Muscle layer of colon (tissue), 2 donors: ENCODE measurements around the gene VPS16.

Source experiments
- H3K27ac ChIP-seq: one replicate; pipeline ENCODE4 v1.7.0; 2013; ENCODE audit warnings: low read depth, mild to moderate bottlenecking, low read length, moderate library complexity
- H3K27me3 ChIP-seq, 2 donors: one replicate each; pipeline ENCODE4 v1.7.0; 2013; ENCODE audit warnings: low read length in 2 of 2, mild to moderate bottlenecking in 2 of 2; ENCODE audit not compliant: insufficient read depth in 2 of 2, control insufficient read depth in 1 of 2
- H3K36me3 ChIP-seq: one replicate; pipeline ENCODE4 v1.7.0; 2013; ENCODE audit warnings: mild to moderate bottlenecking, low read length; ENCODE audit not compliant: insufficient read depth
- H3K4me1 ChIP-seq: one replicate; pipeline ENCODE4 v1.7.0; 2013; ENCODE audit warnings: mild to moderate bottlenecking, low read length; ENCODE audit not compliant: insufficient read depth
- H3K4me3 ChIP-seq, 2 donors: one replicate each; pipeline ENCODE4 v1.7.0; 2013; ENCODE audit warnings: low read length in 2 of 2, low read depth in 1 of 2, mild to moderate bottlenecking in 1 of 2, moderate library complexity in 1 of 2
- H3K9ac ChIP-seq: one replicate; pipeline ENCODE4 v1.7.0; 2013; ENCODE audit warnings: low read length
- H3K9me3 ChIP-seq: one replicate; pipeline ENCODE4 v1.7.0; 2013; ENCODE audit warnings: mild to moderate bottlenecking, low read length
- donor health status: abdominal sarcoma.
- donor health status: Adenocarcinoma of cecum.

The VPS16 gene

GRCh38 chr20:2812189-2812588 lies 28.4 kb upstream of the VPS16 start:
- Histone ChIP-seq H3K9ac (no peak overlapping the region), H3K36me3 (no peaks in the 10 kb centered on the region), H3K27ac (no peak overlapping the region), H3K4me3 (no peak overlapping the region), H3K9me3 (no peaks in the 10 kb centered on the region), H3K4me1 (no peaks in the 10 kb centered on the region), H3K27me3 (peaks cover 0 to 8% of the 10 kb centered on the region in 2 donors)

GRCh38 chr20:2814076-2814475 lies 26.5 kb upstream of the VPS16 start:
- no peaks in the 10 kb centered on the region for H3K4me1 ChIP-seq
- no peaks in the 10 kb centered on the region for H3K9me3 ChIP-seq
- H3K9ac ChIP-seq = no peak overlapping the region
- H3K4me3 ChIP-seq = no peak overlapping the region
- H3K36me3 ChIP-seq = no peaks in the 10 kb centered on the region
- H3K27me3 ChIP-seq = no peaks in the 10 kb centered on the region
- H3K27ac ChIP-seq = no peak overlapping the region

- Histone ChIP-seq H3K36me3 (no peaks in the 10 kb centered on the region), H3K4me1 (no peaks in the 10 kb centered on the region), H3K9me3 (no peaks in the 10 kb centered on the region), H3K9ac (no peak within 1 kb of the TSS), H3K27me3 (peaks cover 0 to 2% of the 10 kb centered on the region in 2 donors), H3K27ac (no peak within 1 kb of the TSS), H3K4me3 (no peak within 1 kb of the TSS)
Observed at GRCh38 chr20:2814587-2815051, 25.9 kb upstream of the VPS16 start, which contains the start of gene C20orf141. Gene C20orf141 (plus strand): TSS chr20:2814987. CDS start chr20:2815185, 198 bp downstream.

- H3K27ac ChIP-seq = no peak overlapping the region
- no peaks in the 10 kb centered on the region for H3K36me3 ChIP-seq
- H3K27me3 ChIP-seq = peaks cover 0 to 9% of the 10 kb centered on the region in 2 donors
- no peak overlapping the region for H3K9ac ChIP-seq
- no peaks in the 10 kb centered on the region for H3K4me1 ChIP-seq
- H3K9me3 ChIP-seq = no peaks in the 10 kb centered on the region
- H3K4me3 ChIP-seq = no peak overlapping the region
Observed at GRCh38 chr20:2815242-2815900, 25.2 kb upstream of the VPS16 start.

GRCh38 chr20:2816030-2816582 lies 24.4 kb upstream of the VPS16 start, which contains the start of gene TMEM239:
Gene TMEM239 (plus strand): TSS chr20:2816364. CDS start chr20:2816555, 191 bp downstream.
- no peaks in the 10 kb centered on the region for H3K4me1 ChIP-seq
- no peak within 1 kb of the TSS for H3K4me3 ChIP-seq
- H3K9me3 ChIP-seq = no peaks in the 10 kb centered on the region
- peaks cover 0 to 17% of the 10 kb centered on the region in 2 donors for H3K27me3 ChIP-seq
- no peak within 1 kb of the TSS for H3K27ac ChIP-seq
- no peaks in the 10 kb centered on the region for H3K36me3 ChIP-seq
- no peak within 1 kb of the TSS for H3K9ac ChIP-seq

- peaks cover 0 to 21% of the 10 kb centered on the region in 2 donors for H3K27me3 ChIP-seq
- H3K9ac ChIP-seq = no peak overlapping the region
- no peaks in the 10 kb centered on the region for H3K9me3 ChIP-seq
- no peaks in the 10 kb centered on the region for H3K4me1 ChIP-seq
- no peak overlapping the region for H3K4me3 ChIP-seq
- no peaks in the 10 kb centered on the region for H3K36me3 ChIP-seq
- H3K27ac ChIP-seq = no peak overlapping the region
Observed at GRCh38 chr20:2816583-2817340, 23.8 kb upstream of the VPS16 start.

- Histone ChIP-seq H3K27me3 (peaks cover 0 to 21% of the 10 kb centered on the region in 2 donors), H3K4me1 (no peaks in the 10 kb centered on the region), H3K36me3 (no peaks in the 10 kb centered on the region), H3K9me3 (no peaks in the 10 kb centered on the region), H3K27ac (no peak overlapping the region), H3K4me3 (no peak overlapping the region), H3K9ac (no peak overlapping the region)
Observed at GRCh38 chr20:2817341-2817726, 23.2 kb upstream of the VPS16 start.

GRCh38 chr20:2817891-2818595 lies 22.5 kb upstream of the VPS16 start:
- H3K27ac ChIP-seq = no peak overlapping the region
- H3K4me1 ChIP-seq = no peaks in the 10 kb centered on the region
- peaks cover 0 to 21% of the 10 kb centered on the region in 2 donors for H3K27me3 ChIP-seq
- H3K36me3 ChIP-seq = no peaks in the 10 kb centered on the region
- H3K9me3 ChIP-seq = no peaks in the 10 kb centered on the region
- no peak overlapping the region for H3K9ac ChIP-seq
- no peak overlapping the region for H3K4me3 ChIP-seq

GRCh38 chr20:2820084-2820895 lies 20.3 kb upstream of the VPS16 start:
- no peak overlapping the region for H3K27ac ChIP-seq
- no peak overlapping the region for H3K4me3 ChIP-seq
- no peak overlapping the region for H3K9ac ChIP-seq
- no peaks in the 10 kb centered on the region for H3K4me1 ChIP-seq
- H3K27me3 ChIP-seq = peaks cover 0 to 21% of the 10 kb centered on the region in 2 donors
- no peaks in the 10 kb centered on the region for H3K9me3 ChIP-seq
- H3K36me3 ChIP-seq = no peaks in the 10 kb centered on the region

GRCh38 chr20:2820896-2821869 lies 19.4 kb upstream of the VPS16 start:
- Histone ChIP-seq H3K4me1 (no peaks in the 10 kb centered on the region), H3K27me3 (peaks cover 0 to 21% of the 10 kb centered on the region in 2 donors), H3K9ac (no peak overlapping the region), H3K4me3 (no peak overlapping the region), H3K36me3 (no peaks in the 10 kb centered on the region), H3K9me3 (no peaks in the 10 kb centered on the region), H3K27ac (no peak overlapping the region)
